Stimulated activated CD8-positive, alpha-beta memory T cell treated with anti-CD3 and anti-CD28 coated beads, Interleukin-12 subunit alpha, Interleukin-12 subunit beta, amount 100 ng/mL, for 1 hour (primary cell): Measurements from ENCODE around the gene PRKACG.
"Not testable (repeated sequence)": the region's sequence is repeated elsewhere in the genome, so short reads cannot be mapped to it uniquely, and the experiment has no call there.

Experiments
- DNase-seq: peaks from one replicate; pipeline ENCODE4 v3.0.0-alpha.2; 2020; ENCODE audit warnings: low read depth

PRKACG gene

GRCh38 chr9:69023650-69024049 lies 9.7 kb upstream of the PRKACG start:
- DNase-seq: no peak

- no peak for DNase-seq
Observed at GRCh38 chr9:69020301-69021145, 6.6 kb upstream of the PRKACG start.

GRCh38 chr9:69019808-69020207 lies 5.9 kb upstream of the PRKACG start:
- DNase-seq: no peak

GRCh38 chr9:69018737-69019136 lies 4.8 kb upstream of the PRKACG start:
- DNase-seq: no peak

- no peak for DNase-seq
Observed at GRCh38 chr9:69016191-69017096, 2.5 kb upstream of the PRKACG start.

- no peak for DNase-seq
Observed at GRCh38 chr9:69013382-69013727, 558 bp downstream of the PRKACG start.

GRCh38 chr9:69012696-69013381 lies 1.1 kb downstream of the PRKACG start:
- DNase-seq: no peak

- no peak for DNase-seq
Observed at GRCh38 chr9:69009708-69010107, 4.2 kb downstream of the PRKACG start.

- DNase-seq: no peak
Observed at GRCh38 chr9:69004836-69005235, 9.1 kb downstream of the PRKACG start.

GRCh38 chr9:69003051-69003450 lies 10.9 kb downstream of the PRKACG start:
- DNase-seq: no peak

GRCh38 chr9:69001921-69002320 lies 12.0 kb downstream of the PRKACG start:
- DNase-seq: no peak

GRCh38 chr9:68999393-69000105 lies 14.4 kb downstream of the PRKACG start:
- peak; percentile 45 for DNase-seq

- DNase-seq: no peak
Observed at GRCh38 chr9:68998812-68999211, 15.1 kb downstream of the PRKACG start.

- no peak for DNase-seq
Observed at GRCh38 chr9:68998385-68998784, 15.5 kb downstream of the PRKACG start.

GRCh38 chr9:68997666-68998065 lies 16.2 kb downstream of the PRKACG start:
- DNase-seq: no peak

- no peak for DNase-seq
Observed at GRCh38 chr9:68996462-68996861, 17.5 kb downstream of the PRKACG start.

GRCh38 chr9:68995776-68996175 lies 18.1 kb downstream of the PRKACG start:
- no peak for DNase-seq

- DNase-seq: no peak
Observed at GRCh38 chr9:68991457-68991856, 22.5 kb downstream of the PRKACG start.

GRCh38 chr9:68986949-68987348 lies 27.0 kb downstream of the PRKACG start:
- DNase-seq: not testable (repeated sequence)

GRCh38 chr9:68983522-68984424 lies 30.1 kb downstream of the PRKACG start:
- no peak for DNase-seq

- no peak for DNase-seq
Observed at GRCh38 chr9:68983008-68983411, 30.9 kb downstream of the PRKACG start.
